ENCODE data around the gene FRMD4A.

GRCh38 chr10:13695588-13695987 is 635.1 kb downstream of the FRMD4A start:
- TF ChIP-seq CTCF (IDR thresholded peaks at IDR 0.05; ENCODE audit: low read length) (no peak), EZH2 (optimal IDR thresholded peaks at IDR 0.05; ENCODE audit: low read depth, low read length) (no peak), EZH2phosphoT487 (IDR thresholded peaks at IDR 0.05; ENCODE audit: low read length) (no peak)

Data from MM.1S (cell line).